ENCODE data around the gene UGT1A10.

Gene UGT1A10

DNA sequence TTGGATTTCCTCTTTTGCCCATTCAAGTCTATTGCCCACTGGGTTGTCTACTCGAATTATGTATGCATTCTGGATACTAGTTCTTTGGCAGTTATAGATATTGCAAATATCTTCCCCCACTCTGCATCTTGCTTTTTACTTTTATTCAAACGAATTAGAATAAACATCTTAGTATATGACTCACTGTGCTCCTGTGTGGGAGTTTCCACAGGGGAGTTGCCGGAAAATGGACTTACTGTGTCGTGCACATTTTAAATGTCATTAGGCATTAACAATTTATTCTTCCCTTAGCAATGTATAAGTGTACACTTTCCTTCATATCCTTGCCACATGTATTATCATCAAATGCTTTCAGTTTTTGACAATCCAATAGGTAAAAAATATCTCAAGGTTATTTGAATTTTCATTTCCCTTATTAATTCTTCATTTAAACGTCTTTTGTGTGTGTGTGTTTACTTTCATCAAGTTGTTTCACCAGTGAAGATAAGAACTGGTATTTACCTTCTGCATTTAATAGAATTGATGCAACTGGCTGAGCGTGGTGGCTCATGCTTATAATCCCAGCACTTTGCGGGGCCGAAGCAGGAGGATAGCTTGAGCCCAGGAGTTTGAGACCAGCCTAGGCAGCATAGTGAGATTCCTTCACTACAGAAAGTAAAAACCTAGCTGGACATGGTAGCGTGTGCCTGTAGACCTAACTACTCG is 71.8 kb downstream of the UGT1A10 start:
- DNase-seq (ENCODE audit: low spot score): no peak
- TF ChIP-seq, protein P1, sequence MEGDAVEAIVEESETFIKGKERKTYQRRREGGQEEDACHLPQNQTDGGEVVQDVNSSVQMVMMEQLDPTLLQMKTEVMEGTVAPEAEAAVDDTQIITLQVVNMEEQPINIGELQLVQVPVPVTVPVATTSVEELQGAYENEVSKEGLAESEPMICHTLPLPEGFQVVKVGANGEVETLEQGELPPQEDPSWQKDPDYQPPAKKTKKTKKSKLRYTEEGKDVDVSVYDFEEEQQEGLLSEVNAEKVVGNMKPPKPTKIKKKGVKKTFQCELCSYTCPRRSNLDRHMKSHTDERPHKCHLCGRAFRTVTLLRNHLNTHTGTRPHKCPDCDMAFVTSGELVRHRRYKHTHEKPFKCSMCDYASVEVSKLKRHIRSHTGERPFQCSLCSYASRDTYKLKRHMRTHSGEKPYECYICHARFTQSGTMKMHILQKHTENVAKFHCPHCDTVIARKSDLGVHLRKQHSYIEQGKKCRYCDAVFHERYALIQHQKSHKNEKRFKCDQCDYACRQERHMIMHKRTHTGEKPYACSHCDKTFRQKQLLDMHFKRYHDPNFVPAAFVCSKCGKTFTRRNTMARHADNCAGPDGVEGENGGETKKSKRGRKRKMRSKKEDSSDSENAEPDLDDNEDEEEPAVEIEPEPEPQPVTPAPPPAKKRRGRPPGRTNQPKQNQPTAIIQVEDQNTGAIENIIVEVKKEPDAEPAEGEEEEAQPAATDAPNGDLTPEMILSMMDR (IDR thresholded peaks at IDR 0.05; ENCODE audit: extremely low read depth, insufficient read depth, missing control alignments): no peak
- in situ Hi-C loops (cut with MboI; ENCODE audit: low pct_unique_long_range_greater_than_20kb, low sequenced_read_pairs, unreplicated experiment): loop anchor here (25.0 kb wide), 1 partner anchor 221 kb away; no protein-coding TSS in a partner anchor

DNA sequence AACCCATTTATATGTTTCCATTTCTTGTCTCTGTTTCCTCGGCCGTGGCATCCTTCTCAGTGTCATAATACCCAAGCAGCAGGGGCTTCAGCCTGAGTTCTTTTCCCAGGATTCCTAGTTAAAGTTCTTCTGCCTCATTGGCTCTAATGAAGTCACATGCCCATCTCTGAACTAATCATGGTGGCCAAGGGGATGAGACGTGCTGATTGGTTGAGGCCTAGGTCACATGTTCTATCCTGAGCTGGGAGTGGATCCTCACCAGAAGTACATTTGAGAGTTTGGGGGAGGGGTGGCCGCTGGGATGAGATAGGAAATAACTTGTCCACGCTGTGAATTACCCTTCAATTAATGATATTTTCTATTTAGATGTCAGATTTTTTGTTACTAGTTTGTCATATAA is 72.7 kb downstream of the UGT1A10 start:
- in situ Hi-C loops (cut with MboI; ENCODE audit: low pct_unique_long_range_greater_than_20kb, low sequenced_read_pairs, unreplicated experiment): loop anchor here (25.0 kb wide), 1 partner anchor 222 kb away; no protein-coding TSS in a partner anchor
- TF ChIP-seq, protein P1 (IDR thresholded peaks at IDR 0.05; ENCODE audit: extremely low read depth, insufficient read depth, missing control alignments): no peak
- DNase-seq (ENCODE audit: low spot score): no peak

DNA sequence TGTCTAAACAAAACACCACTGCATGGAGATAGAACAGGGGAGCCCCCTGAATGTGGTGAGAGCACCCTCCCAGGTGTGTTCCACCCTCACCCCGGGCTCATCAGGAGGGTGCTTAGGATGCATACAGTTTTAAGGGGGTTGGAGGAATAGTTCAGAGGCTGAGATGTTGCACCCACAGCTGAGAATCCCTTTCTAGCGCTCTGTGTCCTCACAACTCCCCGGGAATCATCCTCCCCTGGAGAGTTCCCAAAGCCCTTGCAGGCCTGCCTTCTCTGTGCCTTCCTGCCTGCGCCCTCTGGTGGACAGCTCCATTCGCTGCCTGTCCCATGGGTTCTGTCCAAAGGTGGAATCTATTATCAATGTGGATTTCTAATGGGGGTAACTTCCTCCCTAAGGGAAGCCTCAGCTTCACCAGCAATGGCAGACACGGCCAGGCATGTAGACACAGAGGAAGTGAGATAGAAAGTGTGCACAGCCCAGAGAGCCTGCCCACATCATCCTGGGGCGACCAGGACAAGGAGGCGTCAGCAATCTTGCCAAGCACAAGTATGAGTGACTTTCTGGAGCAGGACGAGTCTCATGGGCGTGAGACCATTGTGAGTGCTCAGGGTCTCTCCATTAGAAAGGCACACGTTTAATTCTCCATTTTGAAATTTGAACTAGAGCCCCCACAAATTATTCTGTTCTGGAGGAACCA is 75.2 kb downstream of the UGT1A10 start:
- TF ChIP-seq, protein P1 (IDR thresholded peaks at IDR 0.05; ENCODE audit: extremely low read depth, insufficient read depth, missing control alignments): peak; percentile 89
- in situ Hi-C loops (cut with MboI; ENCODE audit: low pct_unique_long_range_greater_than_20kb, low sequenced_read_pairs, unreplicated experiment): loop anchor here (25.0 kb wide), 1 partner anchor 224 kb away; no protein-coding TSS in a partner anchor

DNA sequence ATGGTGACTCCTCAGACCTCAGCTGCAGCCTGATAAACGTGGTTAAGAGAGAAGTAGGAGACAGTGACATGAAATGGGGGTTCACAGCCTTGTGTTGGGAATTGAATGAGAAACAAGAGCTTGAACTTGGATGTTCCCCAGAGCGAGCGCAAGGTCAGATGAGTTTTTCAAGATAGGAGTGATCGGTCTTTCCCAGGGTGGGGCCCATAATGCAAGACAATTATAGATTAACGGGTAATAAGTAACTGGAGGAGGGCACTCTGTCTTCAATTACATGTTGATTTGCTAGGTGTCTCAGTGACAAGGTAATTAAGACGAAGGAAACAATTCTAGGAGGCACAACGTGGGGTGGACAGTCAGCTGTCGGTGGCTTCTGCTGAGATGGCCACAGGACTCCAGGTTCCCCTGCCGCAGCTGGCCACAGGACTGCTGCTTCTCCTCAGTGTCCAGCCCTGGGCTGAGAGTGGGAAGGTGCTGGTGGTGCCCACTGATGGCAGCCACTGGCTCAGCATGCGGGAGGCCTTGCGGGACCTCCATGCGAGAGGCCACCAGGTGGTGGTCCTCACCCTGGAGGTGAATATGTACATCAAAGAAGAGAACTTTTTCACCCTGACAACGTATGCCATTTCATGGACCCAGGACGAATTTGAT is 76.5 kb downstream of the UGT1A10 start, which contains the start of gene UGT1A5:
Gene UGT1A5, plus strand, starts transcription at position 297 of the 651 bp plus-strand sequence. Its CDS starts 85 bp downstream, at position 382.
- DNase-seq (ENCODE audit: low spot score): no peak
- TF ChIP-seq, protein P1 (IDR thresholded peaks at IDR 0.05; ENCODE audit: extremely low read depth, insufficient read depth, missing control alignments): no peak
- in situ Hi-C loops (cut with MboI; ENCODE audit: low pct_unique_long_range_greater_than_20kb, low sequenced_read_pairs, unreplicated experiment): loop anchor here (25.0 kb wide), 1 partner anchor 225 kb away; no protein-coding TSS in a partner anchor

More for the DNA sequence above, 75.2 kb downstream of the UGT1A10 start:
- DNase-seq (ENCODE audit: low spot score): peak; percentile 49

DNA sequence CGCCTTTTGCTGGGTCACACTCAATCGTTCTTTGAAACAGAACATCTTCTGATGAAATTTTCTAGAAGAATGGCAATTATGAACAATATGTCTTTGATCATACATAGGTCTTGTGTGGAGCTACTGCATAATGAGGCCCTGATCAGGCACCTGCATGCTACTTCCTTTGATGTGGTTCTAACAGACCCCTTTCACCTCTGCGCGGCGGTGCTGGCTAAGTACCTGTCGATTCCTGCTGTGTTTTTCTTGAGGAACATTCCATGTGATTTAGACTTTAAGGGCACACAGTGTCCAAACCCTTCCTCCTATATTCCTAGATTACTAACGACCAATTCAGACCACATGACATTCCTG is 77.0 kb downstream of the UGT1A10 start:
- in situ Hi-C loops (cut with MboI; ENCODE audit: low pct_unique_long_range_greater_than_20kb, low sequenced_read_pairs, unreplicated experiment): loop anchor here (25.0 kb wide), 1 partner anchor 226 kb away; no protein-coding TSS in a partner anchor
- DNase-seq (ENCODE audit: low spot score): no peak
- TF ChIP-seq, protein P1 (IDR thresholded peaks at IDR 0.05; ENCODE audit: extremely low read depth, insufficient read depth, missing control alignments): no peak

DNA sequence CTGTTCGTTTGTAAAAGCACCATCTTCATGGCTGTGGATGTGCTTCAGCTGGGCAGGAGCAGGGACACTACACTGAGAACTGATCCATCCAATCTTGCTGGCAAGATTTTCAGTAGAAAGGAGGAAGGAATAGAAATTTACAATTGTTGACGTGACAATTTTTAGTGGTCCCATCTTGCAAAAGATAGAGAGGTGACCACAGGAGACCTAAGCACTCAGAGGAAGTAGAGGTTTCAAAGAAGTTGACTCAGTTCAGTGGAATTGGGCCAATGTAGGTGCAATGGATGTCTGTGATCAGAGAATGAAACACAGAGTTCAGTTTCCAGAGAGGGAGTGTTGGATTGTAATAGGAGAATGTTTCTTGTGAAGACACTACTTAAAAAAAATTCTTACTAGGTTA is 77.9 kb downstream of the UGT1A10 start:
- in situ Hi-C loops (cut with MboI; ENCODE audit: low pct_unique_long_range_greater_than_20kb, low sequenced_read_pairs, unreplicated experiment): loop anchor here (25.0 kb wide), 1 partner anchor 227 kb away; no protein-coding TSS in a partner anchor
- DNase-seq (ENCODE audit: low spot score): no peak
- TF ChIP-seq, protein P1 (IDR thresholded peaks at IDR 0.05; ENCODE audit: extremely low read depth, insufficient read depth, missing control alignments): no peak

Data from GM13977 (cell line).